ENCODE data around the gene WDR20.
"Not testable (repeated sequence)": the region's sequence is repeated elsewhere in the genome, so short reads cannot be mapped to it uniquely, and the experiment has no call there.

WDR20 gene

GRCh38 chr14:102222751-102223150 is 83.1 kb downstream of the WDR20 start:
- DNase-seq: no peak

- DNase-seq: no peak
These were observed 84.0 kb downstream of the WDR20 start for GRCh38 chr14:102223682-102224081.

GRCh38 chr14:102225386-102225785 is 85.7 kb downstream of the WDR20 start:
- DNase-seq: no peak

- DNase-seq: no peak
These were observed 86.2 kb downstream of the WDR20 start for GRCh38 chr14:102225936-102226335.

- no peak for DNase-seq
These were observed 86.8 kb downstream of the WDR20 start for GRCh38 chr14:102226356-102227125.

- DNase-seq: no peak
These were observed 87.7 kb downstream of the WDR20 start for GRCh38 chr14:102227184-102227964.

- no peak for DNase-seq
These were observed 89.5 kb downstream of the WDR20 start for GRCh38 chr14:102229071-102229738.

- no peak for DNase-seq
These were observed 90.0 kb downstream of the WDR20 start for GRCh38 chr14:102229739-102230092.

GRCh38 chr14:102230481-102231210 is 90.9 kb downstream of the WDR20 start:
- DNase-seq: no peak

- no peak for DNase-seq
These were observed 92.0 kb downstream of the WDR20 start for GRCh38 chr14:102231476-102232347.

- no peak for DNase-seq
These were observed 92.6 kb downstream of the WDR20 start for GRCh38 chr14:102232348-102232625.

GRCh38 chr14:102233081-102233480 is 93.4 kb downstream of the WDR20 start:
- no peak for DNase-seq

GRCh38 chr14:102234331-102235264 is 94.9 kb downstream of the WDR20 start:
- no peak for DNase-seq

GRCh38 chr14:102235275-102235897 is 95.7 kb downstream of the WDR20 start:
- DNase-seq: no peak

GRCh38 chr14:102236026-102236425 is 96.3 kb downstream of the WDR20 start:
- no peak for DNase-seq

- no peak for DNase-seq
These were observed 98.4 kb downstream of the WDR20 start for GRCh38 chr14:102238131-102238530.

- DNase-seq: no peak
These were observed 99.1 kb downstream of the WDR20 start for GRCh38 chr14:102238766-102239165.

GRCh38 chr14:102239231-102239630 is 99.5 kb downstream of the WDR20 start:
- DNase-seq: no peak

GRCh38 chr14:102240481-102240880 is 100.8 kb downstream of the WDR20 start:
- not testable (repeated sequence) for DNase-seq

- no peak for DNase-seq
These were observed 101.5 kb downstream of the WDR20 start for GRCh38 chr14:102241147-102241546.

- not testable (repeated sequence) for DNase-seq
These were observed 104.1 kb downstream of the WDR20 start for GRCh38 chr14:102243795-102244194.

All from cortex of kidney (tissue), 1 donor.